GM12892 (cell line): ENCODE measurements around the gene RAP1B.

Source experiments
- DNase-seq: peaks from one replicate; pipeline ENCODE4 v3.0.0; 2011; ENCODE audit not compliant: insufficient read length
- FAIRE-seq: peaks from 2 replicates; lab custom pipeline; 2011; peaks lifted over from hg19 to GRCh38; lab: Jason Lieb, UNC
- POLR2A ChIP-seq: IDR thresholded peaks from 2 replicates; pipeline ENCODE4 v1.6.1; 2011; ENCODE audit warnings: low read depth, low read length, control low read depth
- POLR2AphosphoS5 ChIP-seq: IDR thresholded peaks from 2 replicates; pipeline ENCODE4 v1.6.1; 2011; ENCODE audit warnings: low read depth, low read length, control low read depth
- TAF1 ChIP-seq: IDR thresholded peaks from 2 replicates; pipeline ENCODE4 v1.6.1; 2011; ENCODE audit warnings: low read depth, mild to moderate bottlenecking, control low read depth, low read length, borderline replicate concordance

Gene RAP1B

GRCh38 chr12:68638721-68639395 lies 28.2 kb downstream of the RAP1B start:
- FAIRE-seq = no peak
- DNase-seq = no peak
- TF ChIP-seq POLR2AphosphoS5 (no peak), POLR2A (no peak), TAF1 (no peak)

GRCh38 chr12:68639396-68639767 lies 28.7 kb downstream of the RAP1B start:
- DNase-seq (no peak), FAIRE-seq (peak; percentile 56)

DNA sequence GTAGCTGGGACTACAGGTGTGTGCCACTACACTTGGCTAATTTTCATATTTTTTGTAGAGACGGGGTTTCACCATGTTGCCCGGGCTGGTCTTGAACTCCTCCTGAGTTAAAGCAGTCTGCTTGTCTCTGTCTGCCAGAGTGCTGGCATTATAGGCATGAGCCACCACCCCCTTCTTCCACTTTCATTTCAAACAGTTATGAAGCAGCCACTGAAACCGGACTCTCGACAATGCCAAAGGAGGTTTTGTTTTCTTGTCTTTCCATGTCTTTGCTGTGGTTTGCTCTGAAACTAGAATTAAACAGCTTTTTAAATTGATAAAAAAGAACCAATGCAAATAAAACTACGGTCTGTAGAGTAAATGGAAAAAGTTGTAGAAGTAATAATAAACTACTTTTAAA lies 30.4 kb downstream of the RAP1B start:
- DNase-seq = peak; percentile 27
- FAIRE-seq = peak; percentile 85
- TF ChIP-seq POLR2A = no peak
- no peak for TF ChIP-seq POLR2AphosphoS5
- no peak for TF ChIP-seq TAF1

More at GRCh38 chr12:68639396-68639767, 28.7 kb downstream of the RAP1B start:
- no peak for TF ChIP-seq TAF1
- no peak for TF ChIP-seq POLR2A
- no peak for TF ChIP-seq POLR2AphosphoS5

- DNase-seq (no peak), FAIRE-seq (no peak)
- no peak for TF ChIP-seq POLR2A
- TF ChIP-seq TAF1 = no peak
- no peak for TF ChIP-seq POLR2AphosphoS5
Measured at GRCh38 chr12:68646484-68646883, 35.8 kb downstream of the RAP1B start.

DNA sequence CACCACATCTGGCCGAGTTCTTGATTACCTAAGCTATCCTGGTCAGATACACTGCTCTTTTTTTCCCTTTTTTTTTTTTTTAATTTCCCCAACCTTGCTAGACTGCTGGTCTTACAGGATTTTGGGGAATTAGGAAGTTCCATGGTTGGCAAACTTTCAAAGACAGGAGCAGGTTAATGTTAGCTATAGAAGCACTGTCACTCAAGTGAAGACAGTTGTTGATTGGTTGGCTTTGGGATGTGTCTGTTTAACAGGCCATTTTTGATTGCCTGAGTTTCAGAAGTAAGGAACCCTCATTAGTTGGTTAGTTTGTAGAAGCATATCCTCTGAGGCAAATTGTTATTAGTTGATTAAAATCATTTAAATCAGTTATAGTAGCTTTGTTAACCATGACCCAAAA lies 36.8 kb downstream of the RAP1B start:
- no peak for DNase-seq
- no peak for TF ChIP-seq TAF1
- no peak for TF ChIP-seq POLR2AphosphoS5
- TF ChIP-seq POLR2A = no peak
- FAIRE-seq = no peak

- no peak for TF ChIP-seq POLR2AphosphoS5
- no peak for TF ChIP-seq TAF1
- TF ChIP-seq POLR2A = no peak
- FAIRE-seq = no peak
- DNase-seq = no peak
Measured at GRCh38 chr12:68648179-68648578, 37.5 kb downstream of the RAP1B start.

- no peak for TF ChIP-seq POLR2AphosphoS5
- TF ChIP-seq TAF1 = no peak
- TF ChIP-seq POLR2A = no peak
- no peak for FAIRE-seq
- no peak for DNase-seq
Measured at GRCh38 chr12:68665016-68665569, 54.4 kb downstream of the RAP1B start.

DNA sequence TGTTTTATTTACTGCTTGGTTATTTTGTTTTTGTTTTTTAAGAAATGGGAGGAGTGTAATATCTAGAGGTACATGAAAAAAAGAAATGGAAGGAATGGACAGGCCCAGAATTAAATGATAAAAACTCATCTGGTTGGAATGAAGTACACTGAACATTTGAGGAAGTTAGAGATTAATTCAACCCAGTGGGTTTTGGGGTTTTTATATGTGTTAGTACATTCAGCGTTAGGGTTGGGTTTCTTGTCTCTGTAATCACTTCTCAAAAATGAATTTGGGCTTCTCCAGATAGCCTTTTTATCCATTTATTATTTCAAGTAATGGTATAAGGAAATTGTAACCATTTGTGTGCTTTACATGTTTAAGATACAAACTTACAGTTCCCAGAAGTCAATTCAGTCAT lies 56.6 kb downstream of the RAP1B start:
- DNase-seq = no peak
- no peak for TF ChIP-seq TAF1
- no peak for TF ChIP-seq POLR2AphosphoS5
- no peak for TF ChIP-seq POLR2A
- no peak for FAIRE-seq

GRCh38 chr12:68667896-68668295 lies 57.2 kb downstream of the RAP1B start:
- TF ChIP-seq TAF1 (no peak), POLR2A (no peak), POLR2AphosphoS5 (no peak)
- FAIRE-seq = no peak
- DNase-seq = no peak

- no peak for FAIRE-seq
Measured at GRCh38 chr12:68671179-68671578, 60.5 kb downstream of the RAP1B start.

DNA sequence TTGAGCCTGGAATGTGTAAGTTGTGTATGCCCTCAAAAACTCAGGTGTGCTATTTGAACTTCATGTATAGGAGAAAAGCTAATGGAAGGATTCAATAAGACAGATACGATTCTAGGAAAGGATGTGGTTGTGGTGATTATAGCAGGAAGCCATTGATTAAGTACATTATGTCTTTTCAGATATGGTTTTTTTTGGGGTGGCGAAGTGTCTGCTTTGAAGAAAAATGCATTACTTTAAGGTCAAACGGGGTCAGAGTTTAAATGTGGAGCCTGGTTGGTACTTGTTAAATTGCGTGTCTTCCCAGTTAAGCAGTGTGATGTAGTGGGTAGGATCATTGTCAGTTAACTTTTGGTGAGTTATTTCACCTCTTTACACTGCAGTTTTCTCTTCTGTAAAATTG lies 63.1 kb downstream of the RAP1B start:
- FAIRE-seq = no peak
- TF ChIP-seq POLR2A = no peak
- no peak for TF ChIP-seq POLR2AphosphoS5
- no peak for TF ChIP-seq TAF1
- no peak for DNase-seq

More at GRCh38 chr12:68671179-68671578, 60.5 kb downstream of the RAP1B start:
- TF ChIP-seq POLR2A (no peak), TAF1 (no peak), POLR2AphosphoS5 (no peak)
- DNase-seq = no peak

DNA sequence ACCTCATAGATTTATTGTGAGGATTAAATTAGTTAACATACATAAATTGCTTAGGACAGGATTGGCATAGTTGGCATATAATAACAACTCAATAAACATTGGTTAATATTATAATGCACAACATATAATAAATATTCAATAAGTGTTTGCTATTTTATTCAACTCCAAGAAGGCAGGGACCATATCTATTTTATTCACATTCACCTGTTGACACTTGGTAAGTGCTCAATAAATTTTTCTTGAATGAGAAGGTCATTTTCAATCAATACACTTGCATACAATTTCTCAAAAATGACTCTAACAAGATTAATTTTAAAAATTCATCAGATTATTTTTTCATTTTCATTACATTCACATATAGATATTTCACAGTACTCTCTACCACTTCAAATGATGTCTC lies 63.7 kb downstream of the RAP1B start:
- DNase-seq = no peak
- FAIRE-seq = no peak
- TF ChIP-seq POLR2A = no peak
